ENCODE data around the gene NFIB. TPM values are rescaled to one million over a fixed set of nuclear protein-coding genes. Genes with fewer than 3 reads are reported as not detected.

The NFIB gene
- total RNA-seq, 1 donor from 2014 or later = 0.30 TPM

GRCh38 chr9:14352503-14352902, 38.6 kb upstream of the NFIB start:
- no peak overlapping the region for H3K9ac ChIP-seq
- H3K4me1 ChIP-seq = peaks cover 24% of the 10 kb centered on the region
- no peak overlapping the region for H3K27ac ChIP-seq
- no peak for DNase-seq (ENCODE audit: low spot score)
- Mint-ChIP-seq H3K4me1 (peaks cover 47% of the 10 kb centered on the region), H3K4me3 (no peak overlapping the region), H3K27ac (no peak overlapping the region), H3K36me3 (no peaks in the 10 kb centered on the region), H3K9me3 (no peaks in the 10 kb centered on the region), H3K27me3 (ENCODE audit: insufficient read depth, low read depth) (peaks cover 47% of the 10 kb centered on the region)
- H2AFZ ChIP-seq (replicated peaks) = no peak overlapping the region
- no peaks in the 10 kb centered on the region for H3F3A ChIP-seq (ENCODE audit: low read depth)
- H3K79me2 ChIP-seq (ENCODE audit: low read depth) = no peaks in the 10 kb centered on the region
- peaks cover 22% of the 10 kb centered on the region for H4K20me1 ChIP-seq (ENCODE audit: low read depth)
- TF ChIP-seq EZH2 (IDR thresholded peaks at IDR 0.05) (no peak), EZH2phosphoT487 (IDR thresholded peaks at IDR 0.05) (no peak)
- TF ChIP-seq, protein P1, sequence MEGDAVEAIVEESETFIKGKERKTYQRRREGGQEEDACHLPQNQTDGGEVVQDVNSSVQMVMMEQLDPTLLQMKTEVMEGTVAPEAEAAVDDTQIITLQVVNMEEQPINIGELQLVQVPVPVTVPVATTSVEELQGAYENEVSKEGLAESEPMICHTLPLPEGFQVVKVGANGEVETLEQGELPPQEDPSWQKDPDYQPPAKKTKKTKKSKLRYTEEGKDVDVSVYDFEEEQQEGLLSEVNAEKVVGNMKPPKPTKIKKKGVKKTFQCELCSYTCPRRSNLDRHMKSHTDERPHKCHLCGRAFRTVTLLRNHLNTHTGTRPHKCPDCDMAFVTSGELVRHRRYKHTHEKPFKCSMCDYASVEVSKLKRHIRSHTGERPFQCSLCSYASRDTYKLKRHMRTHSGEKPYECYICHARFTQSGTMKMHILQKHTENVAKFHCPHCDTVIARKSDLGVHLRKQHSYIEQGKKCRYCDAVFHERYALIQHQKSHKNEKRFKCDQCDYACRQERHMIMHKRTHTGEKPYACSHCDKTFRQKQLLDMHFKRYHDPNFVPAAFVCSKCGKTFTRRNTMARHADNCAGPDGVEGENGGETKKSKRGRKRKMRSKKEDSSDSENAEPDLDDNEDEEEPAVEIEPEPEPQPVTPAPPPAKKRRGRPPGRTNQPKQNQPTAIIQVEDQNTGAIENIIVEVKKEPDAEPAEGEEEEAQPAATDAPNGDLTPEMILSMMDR (IDR thresholded peaks at IDR 0.05) = no peak
- no peaks in the 10 kb centered on the region for H3K36me3 ChIP-seq
- no peaks in the 10 kb centered on the region for H3K9me3 ChIP-seq (ENCODE audit: low read depth)
- peaks cover 75% of the 10 kb centered on the region for H3K27me3 ChIP-seq
- no peak overlapping the region for H3K4me3 ChIP-seq
- H3K4me2 ChIP-seq = no peak overlapping the region

DNA sequence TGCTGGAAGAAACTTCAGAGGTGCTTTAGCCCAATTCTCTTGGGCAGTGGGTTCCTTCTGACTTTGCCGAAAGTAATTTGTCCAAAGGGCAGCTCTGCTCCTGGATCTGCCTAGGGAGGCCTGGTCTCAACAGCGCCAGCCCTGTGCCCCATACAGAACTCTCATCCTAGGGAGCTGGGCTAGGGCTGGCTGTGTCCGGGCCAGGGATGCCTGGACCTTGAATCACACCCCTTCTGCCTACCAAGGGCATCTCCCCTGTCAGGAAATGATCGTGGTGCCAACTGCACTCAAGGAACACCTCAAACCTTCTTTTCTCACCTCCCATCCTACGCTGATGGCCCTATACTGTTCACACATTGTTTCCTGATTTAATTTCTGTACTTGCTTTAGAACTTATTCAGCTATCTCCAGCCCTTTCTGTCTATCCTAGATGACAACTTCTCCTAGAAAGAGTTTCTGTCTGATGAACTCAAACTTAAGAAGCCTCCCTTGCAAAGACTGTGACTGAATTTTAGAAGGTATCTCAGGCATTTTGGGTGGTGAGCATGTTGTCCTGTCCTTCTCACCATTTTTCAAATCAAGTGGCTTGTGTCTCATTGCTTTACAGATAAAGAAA, 37.4 kb upstream of the NFIB start:
- Histone ChIP-seq H3K4me1 (peaks cover 35% of the 10 kb centered on the region), H3K4me2 (no peak overlapping the region), H2AFZ (replicated peaks) (no peak overlapping the region), H3K36me3 (no peaks in the 10 kb centered on the region), H4K20me1 (ENCODE audit: low read depth) (peaks cover 32% of the 10 kb centered on the region), H3K27me3 (peaks cover 87% of the 10 kb centered on the region), H3F3A (ENCODE audit: low read depth) (peaks cover 6% of the 10 kb centered on the region), H3K4me3 (no peak overlapping the region), H3K27ac (no peak overlapping the region), H3K9ac (no peak overlapping the region), H3K9me3 (ENCODE audit: low read depth) (no peaks in the 10 kb centered on the region), H3K79me2 (ENCODE audit: low read depth) (no peaks in the 10 kb centered on the region)
- no peak for DNase-seq (ENCODE audit: low spot score)
- Mint-ChIP-seq H3K4me3 (no peak overlapping the region), H3K27me3 (ENCODE audit: insufficient read depth, low read depth) (peaks cover 59% of the 10 kb centered on the region), H3K36me3 (no peaks in the 10 kb centered on the region), H3K27ac (no peak overlapping the region), H3K4me1 (peaks cover 49% of the 10 kb centered on the region), H3K9me3 (no peaks in the 10 kb centered on the region)
- no peak for TF ChIP-seq EZH2phosphoT487 (IDR thresholded peaks at IDR 0.05)
- TF ChIP-seq EZH2 (IDR thresholded peaks at IDR 0.05) = no peak
- TF ChIP-seq, protein P1 (IDR thresholded peaks at IDR 0.05) = no peak

DNA sequence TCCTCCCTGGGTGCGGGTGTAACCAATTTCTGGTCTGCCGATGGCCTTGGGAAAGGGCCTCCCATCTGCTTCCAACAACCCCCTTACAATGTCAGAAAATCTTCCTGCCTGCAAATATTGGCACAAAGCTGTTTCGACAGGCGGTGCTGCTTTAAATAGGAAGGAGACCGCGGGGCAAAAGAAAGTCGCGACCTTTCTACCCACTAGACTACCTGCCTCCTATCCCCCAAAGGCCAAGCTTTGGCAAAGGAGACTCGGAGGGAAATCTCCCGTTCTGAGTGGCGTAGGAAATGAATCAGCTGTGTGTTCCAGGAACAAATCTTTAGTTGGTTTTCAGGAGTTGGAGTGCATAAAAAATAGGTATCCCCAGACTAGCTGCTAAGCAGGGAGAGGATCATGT, 36.8 kb upstream of the NFIB start:
- Histone ChIP-seq H3F3A (ENCODE audit: low read depth) (peaks cover 6% of the 10 kb centered on the region), H4K20me1 (ENCODE audit: low read depth) (peaks cover 33% of the 10 kb centered on the region), H3K4me3 (no peak overlapping the region), H3K4me1 (peaks cover 37% of the 10 kb centered on the region), H3K4me2 (no peak overlapping the region), H3K9ac (no peak overlapping the region), H3K27me3 (peaks cover 92% of the 10 kb centered on the region), H3K27ac (no peak overlapping the region), H2AFZ (replicated peaks) (no peak overlapping the region), H3K9me3 (ENCODE audit: low read depth) (no peaks in the 10 kb centered on the region), H3K79me2 (ENCODE audit: low read depth) (no peaks in the 10 kb centered on the region), H3K36me3 (no peaks in the 10 kb centered on the region)
- Mint-ChIP-seq H3K27me3 (ENCODE audit: insufficient read depth, low read depth) (peaks cover 62% of the 10 kb centered on the region), H3K4me3 (no peak overlapping the region), H3K27ac (no peak overlapping the region), H3K4me1 (peaks cover 47% of the 10 kb centered on the region), H3K36me3 (no peaks in the 10 kb centered on the region), H3K9me3 (no peaks in the 10 kb centered on the region)
- DNase-seq (ENCODE audit: low spot score) = no peak
- TF ChIP-seq EZH2 (IDR thresholded peaks at IDR 0.05) (peak; percentile 1), EZH2phosphoT487 (IDR thresholded peaks at IDR 0.05) (no peak)

- Histone ChIP-seq H3K9me3 (ENCODE audit: low read depth) (no peaks in the 10 kb centered on the region), H3K36me3 (no peaks in the 10 kb centered on the region), H3K27me3 (peaks cover 96% of the 10 kb centered on the region), H3K27ac (no peak overlapping the region), H3K4me3 (no peak overlapping the region), H3K79me2 (ENCODE audit: low read depth) (no peaks in the 10 kb centered on the region), H3F3A (ENCODE audit: low read depth) (peaks cover 11% of the 10 kb centered on the region), H3K4me1 (peaks cover 41% of the 10 kb centered on the region), H3K4me2 (peak overlapping the region; percentile 76), H2AFZ (replicated peaks) (no peak overlapping the region), H4K20me1 (ENCODE audit: low read depth) (peaks cover 37% of the 10 kb centered on the region), H3K9ac (no peak overlapping the region)
- H3K9me3 Mint-ChIP-seq = no peaks in the 10 kb centered on the region
- H3K4me3 Mint-ChIP-seq = peak overlapping the region; percentile 86
- H3K4me1 Mint-ChIP-seq = peaks cover 47% of the 10 kb centered on the region
- no peaks in the 10 kb centered on the region for H3K36me3 Mint-ChIP-seq
- no peak for TF ChIP-seq EZH2 (IDR thresholded peaks at IDR 0.05)
- TF ChIP-seq, protein P1 (IDR thresholded peaks at IDR 0.05) = no peak
- no peak for TF ChIP-seq EZH2phosphoT487 (IDR thresholded peaks at IDR 0.05)
- no peak overlapping the region for H3K27ac Mint-ChIP-seq
- no peak for DNase-seq (ENCODE audit: low spot score)
- H3K27me3 Mint-ChIP-seq (ENCODE audit: insufficient read depth, low read depth) = peaks cover 62% of the 10 kb centered on the region
These were observed 36.4 kb upstream of the NFIB start for GRCh38 chr9:14350349-14350728.
